H1 (cell line): Measurements from ENCODE around the gene CCDC112. TPM values are rescaled to one million over a fixed set of nuclear protein-coding genes. Genes with fewer than 3 reads are reported as not detected.
A peak's percentile ranks its signal among the peaks of the same experiment; 100 is the strongest.

Experiments used
- CTCF ChIA-PET: fragments of 300-600 bp; sonication (Branson Sonifier 250); formaldehyde crosslinking; loops from one replicate; lab custom pipeline; 2021; ENCODE audit not compliant: partially characterized antibody; lab: Charles Lee
- POLR2A ChIA-PET: fragments of 300-600 bp; sonication (Branson Sonifier 250); formaldehyde crosslinking; loops from one replicate; lab custom pipeline; 2021; ENCODE audit warnings: inconsistent platforms; ENCODE audit not compliant: partially characterized antibody; lab: Charles Lee
- DNase-seq, 2 experiments: peaks; one replicate each; pipeline versions ENCODE4 v3.0.0 to v3.0.0-alpha.2; 2010 to 2022; ENCODE audit warnings: low spot score in 2 of 2, low read depth in 1 of 2, mixed read lengths in 1 of 2
- FAIRE-seq: peaks from 2 replicates; lab custom pipeline; 2011; peaks lifted over from hg19 to GRCh38; lab: Jason Lieb, UNC
- H2AFZ ChIP-seq: 2 replicates; pipeline ENCODE4 v1.8.1; 2012; ENCODE audit warnings: low read length, inconsistent platforms
- H2AK5ac ChIP-seq: 2 replicates; pipeline ENCODE4 v1.6.1; 2013; ENCODE audit warnings: low read depth, low read length
- H2BK120ac ChIP-seq: replicated peaks from 2 replicates; pipeline ENCODE3; 2013; ENCODE audit warnings: low read depth, low read length, inconsistent platforms
- H2BK12ac ChIP-seq: 2 replicates; pipeline ENCODE4 v1.6.1; 2013; ENCODE audit warnings: low read depth, low read length
- H2BK15ac ChIP-seq: 2 replicates; pipeline ENCODE4 v1.6.1; 2013; ENCODE audit warnings: low read length
- H2BK20ac ChIP-seq: 2 replicates; pipeline ENCODE4 v1.6.1; 2013; ENCODE audit warnings: low read length
- H2BK5ac ChIP-seq: 2 replicates; pipeline ENCODE4 v1.6.1; 2013; ENCODE audit warnings: low read depth, low read length
- H3K14ac ChIP-seq: 2 replicates; pipeline ENCODE4 v1.6.1; 2013; ENCODE audit warnings: inconsistent platforms; ENCODE audit not compliant: insufficient read length
- H3K18ac ChIP-seq: 2 replicates; pipeline ENCODE4 v1.6.1; 2013; ENCODE audit warnings: low read length; ENCODE audit errors: extremely low read depth
- H3K23ac ChIP-seq: 2 replicates; pipeline ENCODE4 v1.6.1; 2013; ENCODE audit warnings: inconsistent platforms; ENCODE audit not compliant: insufficient read length
- H3K23me2 ChIP-seq: 2 replicates; pipeline ENCODE4 v1.6.1; 2013; ENCODE audit warnings: low read depth, low read length
- H3K27ac ChIP-seq: 2 replicates; pipeline ENCODE4 v1.6.1; 2011; ENCODE audit warnings: low read depth, low read length, inconsistent platforms
- H3K27me3 ChIP-seq, 4 experiments: replicated peaks in 1 of 4; 1 replicate in 1 of 4; 2 replicates in 3 of 4; pipeline versions ENCODE4 v1.6.1 to v1.8.1; 2011 to 2013; ENCODE audit warnings: low read length in 3 of 4, mild to moderate bottlenecking in 3 of 4, inconsistent platforms in 2 of 4, mixed read lengths in 2 of 4, moderate library complexity in 1 of 4; ENCODE audit not compliant: control insufficient read depth in 3 of 4, insufficient read depth in 3 of 4; ENCODE audit errors: extremely low read depth in 1 of 4
- H3K36me3 ChIP-seq, 4 experiments: 2 replicates each; pipeline versions ENCODE4 v1.6.1 to v1.8.1; 2011 to 2013; ENCODE audit warnings: mild to moderate bottlenecking in 4 of 4, low read length in 3 of 4, moderate library complexity in 2 of 4, control low read depth in 1 of 4, inconsistent platforms in 1 of 4; ENCODE audit not compliant: insufficient read depth in 4 of 4, control insufficient read depth in 2 of 4
- H3K4ac ChIP-seq: replicated peaks from 2 replicates; pipeline ENCODE3; 2013; ENCODE audit warnings: low read length, low read depth, mixed read lengths, inconsistent platforms; ENCODE audit not compliant: insufficient read length
- H3K4me1 ChIP-seq, 4 experiments: replicated peaks in 1 of 4; 1 replicate in 1 of 4; 2 replicates in 3 of 4; pipeline versions ENCODE4 v1.6.1 to v1.8.1; 2011 to 2013; ENCODE audit warnings: low read length in 3 of 4, inconsistent platforms in 2 of 4, mixed read lengths in 1 of 4; ENCODE audit not compliant: insufficient read depth in 4 of 4, control insufficient read depth in 3 of 4
- H3K4me2 ChIP-seq, 2 experiments: 2 replicates each; pipeline versions ENCODE4 v1.6.1 to v1.8.1; 2011 to 2013; ENCODE audit warnings: low read depth in 2 of 2, low read length in 2 of 2, control low read depth in 1 of 2, inconsistent platforms in 1 of 2, mild to moderate bottlenecking in 1 of 2; ENCODE audit not compliant: insufficient read depth in 1 of 2
- H3K4me3 ChIP-seq, 4 experiments: fragments of 200-600, 300-600 bp in 1 of 4; sonication (generic), shearing (Covaris generic), sonication (Bioruptor Twin) in 1 of 4; 2 replicates each; pipeline versions ENCODE4 v1.5.1 to v1.8.1; 2011 to 2016; ENCODE audit warnings: low read length in 4 of 4, low read depth in 3 of 4, control low read depth in 2 of 4, inconsistent platforms in 2 of 4, mild to moderate bottlenecking in 2 of 4, mixed read lengths in 1 of 4, moderate library complexity in 1 of 4; ENCODE audit not compliant: insufficient read depth in 2 of 4; ENCODE audit errors: extremely low read depth in 1 of 4
- H3K56ac ChIP-seq: replicated peaks from 2 replicates; pipeline ENCODE3; 2013; ENCODE audit warnings: low read depth, mild to moderate bottlenecking, mixed read lengths, low read length, inconsistent platforms; ENCODE audit not compliant: insufficient read length
- H3K79me1 ChIP-seq: 2 replicates; pipeline ENCODE4 v1.6.1; 2013; ENCODE audit warnings: low read depth, low read length, control low read depth
- H3K79me2 ChIP-seq, 2 experiments: 2 replicates each; pipeline versions ENCODE4 v1.6.1 to v1.8.1; 2012 to 2013; ENCODE audit warnings: low read length in 2 of 2, mild to moderate bottlenecking in 2 of 2, inconsistent platforms in 1 of 2; ENCODE audit not compliant: insufficient read depth in 2 of 2, control insufficient read depth in 1 of 2
- H3K9ac ChIP-seq, 4 experiments: replicated peaks in 1 of 4; 1 replicate in 1 of 4; 2 replicates in 3 of 4; pipeline versions ENCODE4 v1.6.1 to v1.8.1; 2011 to 2013; ENCODE audit warnings: low read depth in 3 of 4, low read length in 3 of 4, control low read depth in 2 of 4, mild to moderate bottlenecking in 2 of 4, moderate library complexity in 2 of 4, inconsistent platforms in 1 of 4; ENCODE audit errors: extremely low read depth in 1 of 4
- H3K9me3 ChIP-seq, 2 experiments: 2 replicates each; pipeline versions ENCODE4 v1.6.1 to v1.8.1; 2012 to 2013; ENCODE audit warnings: mild to moderate bottlenecking in 2 of 2, moderate library complexity in 2 of 2, control low read depth in 1 of 2, inconsistent platforms in 1 of 2, low read depth in 1 of 2, low read length in 1 of 2, mixed read lengths in 1 of 2; ENCODE audit not compliant: insufficient read depth in 2 of 2
- H4K20me1 ChIP-seq, 2 experiments: replicated peaks in 1 of 2; 2 replicates each; pipeline versions ENCODE3 to v1.8.1; 2011 to 2013; ENCODE audit warnings: inconsistent platforms in 2 of 2, low read length in 2 of 2, mild to moderate bottlenecking in 1 of 2; ENCODE audit not compliant: insufficient read depth in 2 of 2, control insufficient read depth in 1 of 2
- H4K5ac ChIP-seq: 2 replicates; pipeline ENCODE4 v1.6.1; 2013; ENCODE audit warnings: low read length, low read depth, mixed read lengths, inconsistent platforms; ENCODE audit not compliant: insufficient read length
- H4K8ac ChIP-seq: 2 replicates; pipeline ENCODE4 v1.8.0; 2013; ENCODE audit warnings: mild to moderate bottlenecking, moderate library complexity, low read length, inconsistent platforms; ENCODE audit not compliant: insufficient read depth; ENCODE audit errors: extremely low read depth
- H4K91ac ChIP-seq: replicated peaks from 2 replicates; pipeline ENCODE3; 2013; ENCODE audit warnings: low read length, mixed read lengths, inconsistent platforms; ENCODE audit not compliant: insufficient read length
- RAD21 ChIP-seq, 2 experiments: IDR thresholded peaks in 1 of 2; conservative IDR thresholded peaks in 1 of 2; 2 replicates each; pipeline ENCODE4 v1.6.1; 2011; ENCODE audit warnings: low read depth in 2 of 2, low read length in 2 of 2, improper control_type of control experiment in 1 of 2, inconsistent platforms in 1 of 2, mild to moderate bottlenecking in 1 of 2, moderate library complexity in 1 of 2
- SP2 ChIP-seq: IDR thresholded peaks from 2 replicates; pipeline ENCODE4 v1.6.1; 2012; ENCODE audit warnings: mild to moderate bottlenecking, low read length, inconsistent platforms
- TBP ChIP-seq: IDR thresholded peaks from 2 replicates; pipeline ENCODE4 v1.6.1; 2011; ENCODE audit warnings: low read depth, low read length, improper control_type of control experiment
- WGBS, 2 experiments: shearing (Covaris generic) in 1 of 2; methylation state at CpG; one replicate each; pipeline versions ENCODE4 v1.1.6 to v1.1.7; 2013 to 2015; ENCODE audit warnings: low lambda C conversion rate in 2 of 2, mixed read lengths in 2 of 2, inconsistent platforms in 1 of 2, low coverage in 1 of 2, missing lambda C conversion rate in 1 of 2; ENCODE audit not compliant: insufficient replicate concordance in 2 of 2, insufficient coverage in 1 of 2, insufficient read length in 1 of 2; ENCODE audit errors: extremely low coverage in 1 of 2, missing lambda C conversion rate in 1 of 2; 5-methylcytosine and 5-hydroxymethylcytosine counted together
- long read RNA-seq, 2 experiments: library from RNA in 1 of 2; library from capped mRNA in 1 of 2; stranded (forward); transcript quantifications; one replicate each; pipeline ENCODE4 v2.0.0, GENCODE V29; 2021; ENCODE audit warnings: inconsistent platforms in 1 of 2
- polyA minus RNA-seq, 3 experiments: library from RNA; depleted of rRNA, polyadenylated mRNA; stranded (reverse); fragments of >200 nt; gene quantifications; 1 replicate in 2 of 3; 2 replicates in 1 of 3; pipeline ENCODE4 v1.2.3, GENCODE V29; 2011
- polyA plus RNA-seq, 7 experiments: library from polyadenylated mRNA; depleted of rRNA in 3 of 7; stranded (reverse) in 5 of 7; unstranded in 2 of 7; fragments of >200 nt in 5 of 7; fragments of 200-250 nt in 2 of 7; gene quantifications; 1 replicate in 5 of 7; 2 replicates in 1 of 7; 4 replicates in 1 of 7; pipeline versions ENCODE4 v1.2.1 to v1.2.3, GENCODE V29; 2011 to 2013; ENCODE audit warnings: missing spikeins in 2 of 7, mixed read lengths in 2 of 7
- total RNA-seq: library from RNA; stranded (reverse); fragmentation: NEBNext Ultra II Directional; extraction: Animal tissue kit (Norgen Biotek cat#: 25700); gene quantifications from 2 replicates; pipeline ENCODE4 v1.2.1, GENCODE V29; 2021

The CCDC112 gene
- total RNA-seq (13.2 and 15.6 TPM in 2 replicates), polyA plus RNA-seq (2011; rRNA removed) (3.3 and 3.7 TPM in 2 replicates), polyA minus RNA-seq (2011; rRNA and poly(A)+ RNA removed) (0.66 and 1.1 TPM in 2 replicates)
- polyA plus RNA-seq (2011; cell fraction: cytosol; rRNA removed) = 5.2 TPM
- polyA plus RNA-seq (2011; cell fraction: nucleus; rRNA removed) = 1.5 TPM
- 4.5 to 13.6 TPM (median 5.8 TPM) in 4 replicates for polyA plus RNA-seq (2012, experiment 1 of 2)
- polyA plus RNA-seq (2012, experiment 2 of 2) = 1.2 TPM
- 54.4 TPM for polyA plus RNA-seq (2013, experiment 1 of 2)
- 49.7 TPM for polyA plus RNA-seq (2013, experiment 2 of 2)
- polyA minus RNA-seq (2011; cell fraction: cytosol; rRNA and poly(A)+ RNA removed) = 2.9 TPM
- 8.0 TPM for polyA minus RNA-seq (2011; cell fraction: nucleus; rRNA and poly(A)+ RNA removed)
- long read RNA-seq, experiment 1, partial matches to known transcripts = 14 of 20 reads
- long read RNA-seq, experiment 1, other reads (novel, unspliced or antisense) = 3 of 20 reads
- long read RNA-seq, experiment 2, partial matches to known transcripts = 0 of 2 reads
- long read RNA-seq, experiment 2, other reads (novel, unspliced or antisense) = 0 of 2 reads

- no peak within 1 kb of the TSS for H3K23ac ChIP-seq
- H3K79me2 ChIP-seq = peaks cover 0 to 45% of the 10 kb centered on the region in 2 experiments; a peak in 2 of 4 replicates
- H3K4me1 ChIP-seq = peaks cover 0 to 3% (median 1%) of the 10 kb centered on the region in 4 experiments; a peak in 2 of 7 replicates
- H3K56ac ChIP-seq = no peak within 1 kb of the TSS
- peak; percentile 73 to 91 for DNase-seq
- H3K27me3 ChIP-seq = 0 out of 7 replicates have a peak, but pooled peaks cover 0 to 2% (median 0%) of the 10 kb centered on the region in 4 experiments
- no peaks in the 10 kb centered on the region for H3K9me3 ChIP-seq
- H3K23me2 ChIP-seq = peaks cover 7% of the 10 kb centered on the region
- no peak within 1 kb of the TSS for H2BK15ac ChIP-seq
- peak within 1 kb of the TSS; percentile 44 for H4K5ac ChIP-seq
- H3K18ac ChIP-seq = peak within 1 kb of the TSS; percentile 60
- H4K8ac ChIP-seq = peak within 1 kb of the TSS; percentile 94; the same call in 1 of the 2 replicates
- peak within 1 kb of the TSS; percentile 87 to 98 (median 90) for H3K4me3 ChIP-seq
- POLR2A ChIA-PET = interaction anchor here (0.6 to 2.0 kb wide), 13 partner anchors 9 to 475 kb away, joined by 3 to 18 read pairs (median 3); partner anchors contain the start of genes FEM1C and PGGT1B
- peak within 1 kb of the TSS; percentile 60 for H3K4ac ChIP-seq
- H3K9ac ChIP-seq = peak within 1 kb of the TSS; percentile 63 to 91 (median 86)
- H3K14ac ChIP-seq = no peak within 1 kb of the TSS
- peak within 1 kb of the TSS; percentile 44; the same call in 1 of the 2 replicates for H2BK5ac ChIP-seq
- H2BK12ac ChIP-seq = peak within 1 kb of the TSS; percentile 80; the same call in 1 of the 2 replicates
- no peak within 1 kb of the TSS for H2BK120ac ChIP-seq
- no peaks in the 10 kb centered on the region for H3K36me3 ChIP-seq
- peak within 1 kb of the TSS; percentile 80 to 86 for H3K4me2 ChIP-seq
- no peak within 1 kb of the TSS for H2AK5ac ChIP-seq
- CTCF ChIA-PET = interaction anchor here (0.6 to 4.9 kb wide), 6 partner anchors 13 to 433 kb away, joined by 3 to 25 read pairs (median 3); no protein-coding TSS in a partner anchor
- WGBS, 2 experiments = 1% methylated on average over 48 of the region's 86 CpGs; no CpG with 5 or more reads in 1 of the 2 experiments
- H2AFZ ChIP-seq = peak within 1 kb of the TSS; percentile 80
- FAIRE-seq = no peak
- H4K20me1 ChIP-seq = peaks cover 0 to 2% of the 10 kb centered on the region in 2 experiments
- peak within 1 kb of the TSS; percentile 53; the same call in 1 of the 2 replicates for H3K27ac ChIP-seq
- no peak within 1 kb of the TSS for H2BK20ac ChIP-seq
- H4K91ac ChIP-seq = peak within 1 kb of the TSS; percentile 42
- peaks cover 2% of the 10 kb centered on the region; the same call in 1 of the 2 replicates for H3K79me1 ChIP-seq
- no peak for TF ChIP-seq TBP
- TF ChIP-seq RAD21 (IDR thresholded peaks at IDR 0.05 in 1 of 2, conservative IDR thresholded peaks at IDR 0.05 in 1 of 2; ENCODE audit: low read depth in 2 of 2, low read length in 2 of 2) = peak in 1 of 2 experiments; percentile 8; a peak in 1 of 4 replicates
- TF ChIP-seq SP2 = no peak
Observed at GRCh38 chr5:115296124-115297022, at the start of gene CCDC112. TSS of gene CCDC112 (minus strand) at chr5:115296654. CDS start at chr5:115296543, 111 bp downstream.
